ENCODE results near the gene BLCAP. TPM values are rescaled to one million over a fixed set of nuclear protein-coding genes. Genes with fewer than 3 reads are reported as not detected.
A peak's percentile ranks its signal among the peaks of the same experiment; 100 is the strongest.
"Not testable (repeated sequence)": the region's sequence is repeated elsewhere in the genome, so short reads cannot be mapped to it uniquely, and the experiment has no call there.

BLCAP gene
- polyA plus RNA-seq, 6 donors from 2014 or later, result 202 to 268 (median 213) TPM

DNA sequence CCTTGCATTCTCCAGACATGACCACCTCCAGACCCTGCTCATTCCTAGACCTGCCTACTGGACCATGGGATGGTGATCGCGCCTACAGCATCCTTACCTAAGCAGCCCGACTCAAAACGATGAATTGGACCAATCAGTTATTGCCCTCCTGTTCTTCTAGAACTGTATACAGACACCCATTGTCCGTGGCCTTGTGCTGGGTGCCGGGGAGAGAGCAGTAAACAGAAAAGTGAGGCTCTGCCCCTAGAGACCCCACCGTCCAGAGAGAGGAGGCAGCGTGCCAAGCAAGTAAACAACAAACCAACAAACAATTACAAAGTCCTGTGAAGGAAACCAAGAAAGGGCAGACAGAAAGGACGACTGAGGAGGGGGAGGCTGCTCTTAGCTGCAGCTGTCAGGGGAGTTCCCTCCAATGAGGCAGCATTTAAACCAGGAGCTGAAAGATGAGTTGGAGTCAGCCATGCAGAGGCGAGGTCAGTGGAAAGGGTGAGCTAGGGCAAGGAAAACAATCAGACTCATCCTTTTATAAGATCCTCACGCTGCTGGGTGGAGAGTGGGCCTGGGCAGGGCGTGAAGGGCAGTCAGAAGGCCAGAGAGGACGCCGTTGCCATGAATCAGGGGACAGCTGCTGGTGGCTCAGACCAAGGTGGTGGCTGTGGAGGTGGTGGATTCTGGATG, 37.6 kb upstream of the BLCAP start:
- ATAC-seq (ENCODE audit: low read depth in 2 of 2) (no peak), DNase-seq (no peak)
- Mint-ChIP-seq H3K4me3 (peak overlapping the region in 1 of 8 donors; percentile 0), H3K27ac (no peak overlapping the region), H3K36me3 (no peaks in the 10 kb centered on the region), H3K4me1 (peaks cover 7 to 9% (median 8%) of the 10 kb centered on the region in 3 donors), H3K9me3 (no peaks in the 10 kb centered on the region), H3K27me3 (peaks cover 49 to 73% (median 52%) of the 10 kb centered on the region in 3 donors)

- no peaks in the 10 kb centered on the region for H3K9me3 Mint-ChIP-seq
- peaks cover 7 to 9% (median 8%) of the 10 kb centered on the region in 3 donors for H3K4me1 Mint-ChIP-seq
- peaks cover 46 to 73% (median 49%) of the 10 kb centered on the region in 3 donors for H3K27me3 Mint-ChIP-seq
- DNase-seq, result peak; percentile 37
- H3K36me3 Mint-ChIP-seq, result no peaks in the 10 kb centered on the region
- no peak overlapping the region for H3K27ac Mint-ChIP-seq
- H3K4me3 Mint-ChIP-seq, result peak overlapping the region in 1 of 8 donors; percentile 9
- peak; percentile 46 to 58 for ATAC-seq (ENCODE audit: low read depth in 2 of 2)
Measured at GRCh38 chr20:37564388-37565133, 36.9 kb upstream of the BLCAP start.

DNA sequence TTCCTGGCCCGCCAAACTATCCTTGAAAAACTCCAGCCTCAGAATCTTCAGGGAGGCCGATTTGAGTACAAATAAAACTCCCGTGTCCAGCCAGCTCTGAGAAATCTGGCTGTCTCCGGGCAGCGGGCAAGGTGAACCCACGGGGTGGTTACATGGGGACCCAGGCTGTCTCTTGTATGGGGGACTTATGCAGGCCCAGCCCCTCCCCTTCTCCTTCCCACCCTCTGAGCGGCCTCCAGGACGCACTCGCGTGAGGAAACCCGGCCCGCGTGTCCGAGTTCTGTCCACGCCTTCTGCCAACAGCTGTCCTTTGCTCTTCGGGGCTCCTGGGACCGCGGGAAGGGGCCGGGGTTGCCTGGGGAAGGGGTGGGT, 36.3 kb upstream of the BLCAP start:
- no peaks in the 10 kb centered on the region for H3K36me3 Mint-ChIP-seq
- H3K4me1 Mint-ChIP-seq, result peaks cover 7 to 9% (median 8%) of the 10 kb centered on the region in 3 donors
- DNase-seq (no peak), ATAC-seq (ENCODE audit: low read depth in 2 of 2) (no peak)
- peaks cover 48 to 71% (median 49%) of the 10 kb centered on the region in 3 donors for H3K27me3 Mint-ChIP-seq
- H3K4me3 Mint-ChIP-seq, result peak overlapping the region in 1 of 8 donors; percentile 9
- no peaks in the 10 kb centered on the region for H3K9me3 Mint-ChIP-seq
- no peak overlapping the region for H3K27ac Mint-ChIP-seq

DNA sequence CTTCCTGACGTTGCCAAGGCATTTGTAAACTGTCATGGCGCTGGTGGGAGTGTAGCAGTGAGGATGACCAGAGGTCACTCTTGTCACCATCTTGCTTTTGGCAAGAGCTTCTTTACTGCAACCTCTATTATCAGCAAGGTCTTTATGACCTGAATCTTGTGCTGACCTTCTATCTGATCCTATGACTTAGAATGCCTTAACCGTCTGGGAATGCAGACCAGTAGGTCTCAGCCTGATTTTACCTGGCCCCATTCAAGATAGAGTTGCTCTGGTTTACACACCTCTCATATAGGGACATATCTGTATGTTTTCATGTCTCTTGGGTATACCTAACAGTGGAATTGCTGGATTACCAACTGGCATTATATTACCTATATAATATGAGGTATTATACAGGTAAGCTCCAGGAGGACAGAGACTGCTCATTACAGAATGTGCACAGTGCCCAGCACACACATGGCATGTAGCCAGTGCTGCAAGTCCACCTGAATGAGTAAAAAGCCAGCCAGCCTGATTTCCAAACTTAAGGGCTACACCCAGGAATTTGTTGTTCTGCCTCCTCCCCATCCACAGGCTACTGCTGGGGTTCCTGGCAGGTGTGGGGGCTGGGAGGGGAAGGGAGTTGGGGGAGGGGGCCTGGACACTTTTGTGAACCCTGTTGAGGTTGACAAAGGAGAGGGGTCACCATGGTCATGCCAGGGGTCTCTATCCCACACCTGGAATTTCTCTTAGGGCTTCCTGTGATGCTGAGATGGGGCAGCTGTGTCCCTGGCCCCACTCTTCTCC, 35.2 kb upstream of the BLCAP start:
- ATAC-seq (ENCODE audit: low read depth in 2 of 2) (no peak), DNase-seq (no peak)
- no peaks in the 10 kb centered on the region for H3K36me3 Mint-ChIP-seq
- H3K27me3 Mint-ChIP-seq, result peaks cover 43 to 62% (median 44%) of the 10 kb centered on the region in 3 donors
- H3K4me1 Mint-ChIP-seq, result peaks cover 4 to 6% (median 5%) of the 10 kb centered on the region in 3 donors
- H3K27ac Mint-ChIP-seq, result no peak overlapping the region
- no peak overlapping the region for H3K4me3 Mint-ChIP-seq
- H3K9me3 Mint-ChIP-seq, result no peaks in the 10 kb centered on the region

GRCh38 chr20:37560629-37561028, 33.0 kb upstream of the BLCAP start:
- Mint-ChIP-seq H3K9me3 (no peaks in the 10 kb centered on the region), H3K4me1 (no peaks in the 10 kb centered on the region), H3K27ac (no peak overlapping the region), H3K36me3 (no peaks in the 10 kb centered on the region), H3K27me3 (peaks cover 46 to 62% (median 49%) of the 10 kb centered on the region in 3 donors), H3K4me3 (no peak overlapping the region)
- ATAC-seq (ENCODE audit: low read depth in 2 of 2) (no peak), DNase-seq (no peak)

GRCh38 chr20:37559312-37560027, 31.8 kb upstream of the BLCAP start:
- Mint-ChIP-seq H3K4me3 (no peak overlapping the region), H3K27ac (peak overlapping the region in 1 of 6 donors; percentile 50), H3K9me3 (no peaks in the 10 kb centered on the region), H3K4me1 (no peaks in the 10 kb centered on the region), H3K27me3 (peaks cover 42 to 60% (median 51%) of the 10 kb centered on the region in 3 donors), H3K36me3 (no peaks in the 10 kb centered on the region)
- ATAC-seq (ENCODE audit: low read depth in 2 of 2) (no peak), DNase-seq (no peak)

DNA sequence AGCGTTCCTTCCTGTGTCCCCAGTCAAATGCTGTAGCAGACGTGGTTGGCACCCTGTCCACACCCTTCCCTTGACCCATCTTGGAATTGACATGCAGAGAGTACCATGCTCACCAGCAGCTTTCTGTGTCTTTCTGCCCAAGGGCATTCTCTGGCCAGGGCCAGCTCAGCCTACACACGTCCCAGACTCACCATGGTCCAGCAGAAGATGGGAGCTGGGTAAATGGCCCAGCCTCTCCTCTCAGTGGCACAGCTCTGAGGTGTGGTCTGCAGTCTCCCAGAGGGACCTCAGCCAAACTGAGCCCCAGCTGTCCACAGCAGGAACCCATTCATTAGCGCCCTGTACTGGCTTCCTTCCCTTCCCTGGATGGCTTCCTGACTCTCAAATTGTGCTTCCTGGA, 31.1 kb upstream of the BLCAP start:
- no peak overlapping the region for H3K4me3 Mint-ChIP-seq

GRCh38 chr20:37558306-37558705, 30.6 kb upstream of the BLCAP start:
- H3K27ac Mint-ChIP-seq, result no peak overlapping the region
- DNase-seq (no peak), ATAC-seq (ENCODE audit: low read depth in 2 of 2) (no peak)
- no peak overlapping the region for H3K4me3 Mint-ChIP-seq
- H3K9me3 Mint-ChIP-seq, result no peaks in the 10 kb centered on the region
- H3K4me1 Mint-ChIP-seq, result no peaks in the 10 kb centered on the region
- peaks cover 45 to 52% (median 50%) of the 10 kb centered on the region in 3 donors for H3K27me3 Mint-ChIP-seq
- no peaks in the 10 kb centered on the region for H3K36me3 Mint-ChIP-seq

More for the DNA sequence above, 31.1 kb upstream of the BLCAP start:
- ATAC-seq (ENCODE audit: low read depth in 2 of 2) (no peak), DNase-seq (no peak)
- peaks cover 45 to 56% (median 55%) of the 10 kb centered on the region in 3 donors for H3K27me3 Mint-ChIP-seq
- no peaks in the 10 kb centered on the region for H3K4me1 Mint-ChIP-seq
- no peaks in the 10 kb centered on the region for H3K36me3 Mint-ChIP-seq
- no peaks in the 10 kb centered on the region for H3K9me3 Mint-ChIP-seq
- peak overlapping the region in 2 of 6 donors; percentile 4 to 18 for H3K27ac Mint-ChIP-seq

GRCh38 chr20:37556538-37556937, 28.9 kb upstream of the BLCAP start:
- no peak overlapping the region for H3K27ac Mint-ChIP-seq
- peaks cover 45 to 58% (median 49%) of the 10 kb centered on the region in 3 donors for H3K27me3 Mint-ChIP-seq
- peaks cover 0 to under 1% (median 0%) of the 10 kb centered on the region in 7 donors for H3K9me3 Mint-ChIP-seq
- ATAC-seq (ENCODE audit: low read depth in 2 of 2) (no peak), DNase-seq (no peak)
- no peak overlapping the region for H3K4me3 Mint-ChIP-seq
- H3K4me1 Mint-ChIP-seq, result no peaks in the 10 kb centered on the region
- H3K36me3 Mint-ChIP-seq, result no peaks in the 10 kb centered on the region

DNA sequence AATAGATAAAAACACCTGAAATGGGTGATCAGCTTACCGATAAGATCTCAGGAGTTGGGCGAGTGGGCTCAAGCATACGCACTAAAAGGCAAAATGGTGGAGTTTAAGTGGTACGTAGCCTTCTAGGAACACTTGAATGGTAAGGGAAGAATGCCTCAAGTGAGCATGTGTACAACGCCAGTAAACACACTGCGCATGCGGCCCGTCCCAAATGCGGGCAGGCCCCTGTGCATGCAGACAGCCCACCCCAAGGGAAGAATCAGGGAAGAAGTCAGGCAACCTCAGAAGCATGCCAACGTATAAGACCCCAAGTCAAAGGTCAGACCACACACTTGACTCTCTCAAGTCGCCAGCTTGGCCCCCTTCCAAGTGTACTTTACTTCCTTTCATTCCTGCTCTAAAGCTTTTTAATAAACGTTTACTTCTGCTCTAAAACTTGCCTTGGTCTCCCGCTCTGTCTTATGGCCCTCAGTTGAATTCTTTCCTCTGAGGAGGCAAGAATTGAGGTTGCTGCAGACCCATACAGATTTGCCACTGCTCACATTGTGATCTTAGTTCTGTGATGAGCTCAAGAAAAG, 27.1 kb upstream of the BLCAP start:
- not testable (repeated sequence) for ATAC-seq (ENCODE audit: low read depth in 2 of 2); H3K36me3 Mint-ChIP-seq; DNase-seq; H3K27ac Mint-ChIP-seq; H3K9me3 Mint-ChIP-seq; H3K4me3 Mint-ChIP-seq; H3K4me1 Mint-ChIP-seq
- H3K27me3 Mint-ChIP-seq, result peaks cover 36 to 57% (median 52%) of the 10 kb centered on the region in 3 donors

DNA sequence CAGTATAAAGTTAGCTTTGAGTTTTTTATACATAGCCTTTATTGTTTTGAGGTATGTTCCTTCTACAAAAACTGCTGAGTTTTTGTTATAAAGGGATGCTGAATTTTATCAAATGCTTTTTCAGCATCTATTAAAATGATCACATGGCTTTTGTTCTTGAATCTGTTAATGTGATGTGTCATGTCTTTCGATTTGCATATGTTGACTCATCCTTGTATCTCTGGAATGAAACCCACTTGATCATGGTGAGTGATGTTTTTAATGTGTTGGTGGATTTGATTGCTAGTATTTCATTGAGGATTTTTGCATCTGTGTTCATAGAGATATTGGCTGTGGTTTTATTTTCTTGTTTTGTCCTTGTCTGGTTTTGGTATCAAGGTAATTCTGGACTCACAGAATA, 24.7 kb upstream of the BLCAP start:
- DNase-seq (no peak), ATAC-seq (ENCODE audit: low read depth in 2 of 2) (no peak)
- H3K9me3 Mint-ChIP-seq, result peaks cover 0 to 6% (median 3%) of the 10 kb centered on the region in 7 donors
- H3K4me1 Mint-ChIP-seq, result peaks cover 0 to 11% (median 5%) of the 10 kb centered on the region in 3 donors
- no peak overlapping the region for H3K27ac Mint-ChIP-seq
- H3K4me3 Mint-ChIP-seq, result no peak overlapping the region
- peaks cover 31 to 54% (median 46%) of the 10 kb centered on the region in 3 donors for H3K27me3 Mint-ChIP-seq
- H3K36me3 Mint-ChIP-seq, result peaks cover 0 to 7% of the 10 kb centered on the region in 2 donors

GRCh38 chr20:37551660-37552059, 24.0 kb upstream of the BLCAP start:
- H3K36me3 Mint-ChIP-seq; H3K27ac Mint-ChIP-seq; DNase-seq; H3K9me3 Mint-ChIP-seq; ATAC-seq (ENCODE audit: low read depth in 2 of 2): not testable (repeated sequence)
- Mint-ChIP-seq H3K4me3 (peak overlapping the region in 1 of 8 donors; percentile 56), H3K27me3 (peaks cover 24 to 52% (median 45%) of the 10 kb centered on the region in 3 donors), H3K4me1 (peaks cover 0 to 13% (median 5%) of the 10 kb centered on the region in 3 donors)
